SK-N-SH treated with all-trans-retinoic acid at 6 μM for 48 hours (cell line): Measurements from ENCODE around the gene ATP5F1D.

Source experiments
- PPARA ChIP-seq: fragments of 250-450 bp; sonication (Bioruptor Pico); IDR thresholded peaks from 2 replicates; pipeline ENCODE4 v1.5.0; 2020; ENCODE audit warnings: mild to moderate bottlenecking, borderline replicate concordance
- ZFP3 ChIP-seq: fragments of 250-450 bp; sonication (Bioruptor Pico); IDR thresholded peaks from 2 replicates; pipeline ENCODE4 v1.5.0; 2020; ENCODE audit warnings: mild to moderate bottlenecking, moderate library complexity
- TF ChIP-seq, protein P1 (sequence below): fragments of 250-450 bp; sonication (Bioruptor Pico); IDR thresholded peaks from 2 replicates; pipeline ENCODE4 v1.5.0; 2020; ENCODE audit warnings: mild to moderate bottlenecking, moderate library complexity

DNA sequence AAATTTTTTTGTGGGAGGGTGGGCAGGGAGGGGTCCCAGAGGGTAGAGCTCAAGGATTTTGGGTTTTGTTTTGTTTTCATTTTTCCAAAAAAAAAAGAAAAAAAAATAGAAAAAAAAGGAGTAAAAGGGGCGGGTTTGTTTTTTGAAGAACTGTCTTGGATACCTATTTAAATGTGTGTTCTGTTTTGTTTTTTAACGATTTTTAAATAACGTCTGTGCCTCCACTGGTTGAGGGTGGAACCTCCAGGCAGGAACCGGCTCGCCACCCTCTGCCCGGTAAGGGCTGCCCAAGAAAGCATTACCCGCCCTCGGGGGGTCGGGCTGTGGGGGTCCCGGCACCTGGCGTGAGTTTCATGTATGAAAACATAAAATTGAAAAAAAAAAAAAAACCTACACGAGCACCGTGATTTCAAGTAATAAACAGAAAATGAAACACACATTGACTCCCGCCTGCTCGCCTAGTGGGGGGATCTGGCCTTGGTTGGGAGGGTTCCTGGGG is 17.2 kb downstream of the ATP5F1D start:
- no peak for TF ChIP-seq ZFP3 (CRISPR knock-in tag)
- TF ChIP-seq PPARA (CRISPR knock-in tag): no peak
- TF ChIP-seq, protein P1, sequence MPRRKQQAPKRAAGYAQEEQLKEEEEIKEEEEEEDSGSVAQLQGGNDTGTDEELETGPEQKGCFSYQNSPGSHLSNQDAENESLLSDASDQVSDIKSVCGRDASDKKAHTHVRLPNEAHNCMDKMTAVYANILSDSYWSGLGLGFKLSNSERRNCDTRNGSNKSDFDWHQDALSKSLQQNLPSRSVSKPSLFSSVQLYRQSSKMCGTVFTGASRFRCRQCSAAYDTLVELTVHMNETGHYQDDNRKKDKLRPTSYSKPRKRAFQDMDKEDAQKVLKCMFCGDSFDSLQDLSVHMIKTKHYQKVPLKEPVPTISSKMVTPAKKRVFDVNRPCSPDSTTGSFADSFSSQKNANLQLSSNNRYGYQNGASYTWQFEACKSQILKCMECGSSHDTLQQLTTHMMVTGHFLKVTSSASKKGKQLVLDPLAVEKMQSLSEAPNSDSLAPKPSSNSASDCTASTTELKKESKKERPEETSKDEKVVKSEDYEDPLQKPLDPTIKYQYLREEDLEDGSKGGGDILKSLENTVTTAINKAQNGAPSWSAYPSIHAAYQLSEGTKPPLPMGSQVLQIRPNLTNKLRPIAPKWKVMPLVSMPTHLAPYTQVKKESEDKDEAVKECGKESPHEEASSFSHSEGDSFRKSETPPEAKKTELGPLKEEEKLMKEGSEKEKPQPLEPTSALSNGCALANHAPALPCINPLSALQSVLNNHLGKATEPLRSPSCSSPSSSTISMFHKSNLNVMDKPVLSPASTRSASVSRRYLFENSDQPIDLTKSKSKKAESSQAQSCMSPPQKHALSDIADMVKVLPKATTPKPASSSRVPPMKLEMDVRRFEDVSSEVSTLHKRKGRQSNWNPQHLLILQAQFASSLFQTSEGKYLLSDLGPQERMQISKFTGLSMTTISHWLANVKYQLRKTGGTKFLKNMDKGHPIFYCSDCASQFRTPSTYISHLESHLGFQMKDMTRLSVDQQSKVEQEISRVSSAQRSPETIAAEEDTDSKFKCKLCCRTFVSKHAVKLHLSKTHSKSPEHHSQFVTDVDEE (CRISPR knock-in tag): no peak
